Measurements from ENCODE around the gene KRT4.

The KRT4 gene

GRCh38 chr12:52792185-52793029 lies 21.5 kb downstream of the KRT4 start:
- no peaks in the 10 kb centered on the region for H4K20me1 ChIP-seq (ENCODE audit: control insufficient read depth, insufficient read depth, low read depth, low read length)
- H3F3A ChIP-seq (ENCODE audit: control insufficient read depth, insufficient read depth) = no peaks in the 10 kb centered on the region
- H3K9me2 ChIP-seq (replicated peaks; ENCODE audit: control insufficient read depth, low read length) = no peaks in the 10 kb centered on the region
- TF ChIP-seq EZH2phosphoT487 (IDR thresholded peaks at IDR 0.05; ENCODE audit: borderline replicate concordance, low read length) = no peak
- TF ChIP-seq CTCF (IDR thresholded peaks at IDR 0.05; ENCODE audit: low read depth, low read length, poor library complexity, severe bottlenecking) = no peak
- H3K9me3 ChIP-seq (ENCODE audit: control insufficient read depth, insufficient read depth, low read length) = no peaks in the 10 kb centered on the region
- no peaks in the 10 kb centered on the region for H3K27me3 ChIP-seq (ENCODE audit: control insufficient read depth, low read length)
- no peaks in the 10 kb centered on the region for H3K4me1 ChIP-seq (ENCODE audit: control insufficient read depth, low read length)
- no peak overlapping the region for H3K27ac ChIP-seq (ENCODE audit: low read depth, low read length)
- no peaks in the 10 kb centered on the region for H3K36me3 ChIP-seq (ENCODE audit: control insufficient read depth, low read length)
- H3K4me2 ChIP-seq (ENCODE audit: low read length) = no peak overlapping the region
- H3K4me3 ChIP-seq (ENCODE audit: low read length) = no peak overlapping the region
- H3K79me2 ChIP-seq (ENCODE audit: control insufficient read depth, low read length) = no peaks in the 10 kb centered on the region

- no peaks in the 10 kb centered on the region for H3K9me2 ChIP-seq (replicated peaks; ENCODE audit: control insufficient read depth, low read length)
- no peaks in the 10 kb centered on the region for H3F3A ChIP-seq (ENCODE audit: control insufficient read depth, insufficient read depth)
- H3K27ac ChIP-seq (ENCODE audit: low read depth, low read length) = no peak overlapping the region
- TF ChIP-seq CTCF (IDR thresholded peaks at IDR 0.05; ENCODE audit: low read depth, low read length, poor library complexity, severe bottlenecking) (no peak), EZH2phosphoT487 (IDR thresholded peaks at IDR 0.05; ENCODE audit: borderline replicate concordance, low read length) (no peak)
- H4K20me1 ChIP-seq (ENCODE audit: control insufficient read depth, insufficient read depth, low read depth, low read length) = no peaks in the 10 kb centered on the region
- H3K79me2 ChIP-seq (ENCODE audit: control insufficient read depth, low read length) = no peaks in the 10 kb centered on the region
- no peak overlapping the region for H3K4me2 ChIP-seq (ENCODE audit: low read length)
- H3K9me3 ChIP-seq (ENCODE audit: control insufficient read depth, insufficient read depth, low read length) = no peaks in the 10 kb centered on the region
- H3K36me3 ChIP-seq (ENCODE audit: control insufficient read depth, low read length) = no peaks in the 10 kb centered on the region
- no peak overlapping the region for H3K4me3 ChIP-seq (ENCODE audit: low read length)
- H3K27me3 ChIP-seq (ENCODE audit: control insufficient read depth, low read length) = no peaks in the 10 kb centered on the region
- H3K4me1 ChIP-seq (ENCODE audit: control insufficient read depth, low read length) = no peaks in the 10 kb centered on the region
These were observed 22.4 kb downstream of the KRT4 start for GRCh38 chr12:52791271-52792184.

GRCh38 chr12:52790427-52791270 lies 23.3 kb downstream of the KRT4 start:
- no peaks in the 10 kb centered on the region for H4K20me1 ChIP-seq (ENCODE audit: control insufficient read depth, insufficient read depth, low read depth, low read length)
- no peak overlapping the region for H3K4me2 ChIP-seq (ENCODE audit: low read length)
- TF ChIP-seq EZH2phosphoT487 (IDR thresholded peaks at IDR 0.05; ENCODE audit: borderline replicate concordance, low read length) (no peak), CTCF (IDR thresholded peaks at IDR 0.05; ENCODE audit: low read depth, low read length, poor library complexity, severe bottlenecking) (no peak)
- H3K79me2 ChIP-seq (ENCODE audit: control insufficient read depth, low read length) = no peaks in the 10 kb centered on the region
- no peaks in the 10 kb centered on the region for H3K4me1 ChIP-seq (ENCODE audit: control insufficient read depth, low read length)
- H3K36me3 ChIP-seq (ENCODE audit: control insufficient read depth, low read length) = no peaks in the 10 kb centered on the region
- no peaks in the 10 kb centered on the region for H3F3A ChIP-seq (ENCODE audit: control insufficient read depth, insufficient read depth)
- H3K27ac ChIP-seq (ENCODE audit: low read depth, low read length) = no peak overlapping the region
- no peaks in the 10 kb centered on the region for H3K9me3 ChIP-seq (ENCODE audit: control insufficient read depth, insufficient read depth, low read length)
- no peak overlapping the region for H3K4me3 ChIP-seq (ENCODE audit: low read length)
- H3K9me2 ChIP-seq (replicated peaks; ENCODE audit: control insufficient read depth, low read length) = no peaks in the 10 kb centered on the region
- no peaks in the 10 kb centered on the region for H3K27me3 ChIP-seq (ENCODE audit: control insufficient read depth, low read length)
